Retina (tissue), 1 donor: ENCODE data around the gene DCXR.

Source experiments
- DNase-seq: peaks from one replicate; pipeline ENCODE4 v3.0.0-alpha.2; 2016

The DCXR gene

GRCh38 chr17:82008941-82009405 lies 28.5 kb downstream of the DCXR start:
- no peak for DNase-seq

GRCh38 chr17:82008258-82008940 lies 29.1 kb downstream of the DCXR start:
- peak; percentile 64 for DNase-seq

- DNase-seq, result peak; percentile 68
These were observed 29.8 kb downstream of the DCXR start for GRCh38 chr17:82007495-82008257.

DNA sequence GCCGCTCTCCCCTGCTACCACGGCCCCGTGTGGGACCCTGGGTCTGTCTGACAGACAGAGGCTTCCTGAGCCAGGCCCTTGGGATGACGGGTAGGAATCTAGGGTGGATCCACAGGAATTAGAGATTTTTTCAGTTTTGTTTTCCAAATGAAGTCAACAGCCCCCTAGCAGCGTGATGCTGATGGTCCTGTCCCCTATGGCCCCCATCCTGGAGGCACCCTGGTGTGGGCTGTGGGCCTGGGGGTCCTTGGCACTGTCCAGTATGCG lies 30.3 kb downstream of the DCXR start:
- no peak for DNase-seq

- no peak for DNase-seq
These were observed 30.8 kb downstream of the DCXR start for GRCh38 chr17:82006468-82007227.

DNA sequence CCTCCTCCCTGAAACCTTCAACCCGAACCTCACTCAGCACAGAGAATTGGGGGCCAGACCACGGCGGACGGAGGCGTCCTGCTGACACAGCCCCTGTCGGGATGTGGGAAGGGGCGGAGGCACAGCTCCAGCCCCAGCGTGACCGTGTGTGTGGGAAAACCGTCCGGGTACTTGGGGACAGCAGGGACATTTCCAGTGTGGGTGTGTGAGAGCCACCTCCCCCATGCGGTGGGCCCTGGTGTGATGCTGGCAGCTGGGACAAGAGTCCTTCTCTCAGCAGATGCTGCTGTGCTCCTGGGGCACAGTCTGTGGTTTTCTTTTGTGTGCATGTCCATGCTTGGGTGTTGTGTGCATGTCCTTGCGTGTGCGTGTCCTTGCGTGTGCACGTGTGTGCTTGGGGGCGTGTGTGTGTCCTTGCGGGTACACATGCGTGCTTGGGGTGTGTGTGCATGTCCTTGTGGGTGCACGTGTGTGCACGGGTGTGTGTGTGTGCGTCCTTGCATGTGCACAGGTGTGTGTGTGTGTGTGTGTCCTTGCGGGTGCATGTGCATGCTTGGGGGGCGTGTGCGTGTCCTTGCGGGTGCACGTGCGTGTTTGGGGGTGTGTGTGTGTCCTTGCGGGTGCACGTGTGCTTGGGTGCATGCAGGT lies 31.7 kb downstream of the DCXR start:
- no peak for DNase-seq

GRCh38 chr17:82004517-82005455 lies 32.7 kb downstream of the DCXR start:
- DNase-seq, result peak; percentile 33

DNA sequence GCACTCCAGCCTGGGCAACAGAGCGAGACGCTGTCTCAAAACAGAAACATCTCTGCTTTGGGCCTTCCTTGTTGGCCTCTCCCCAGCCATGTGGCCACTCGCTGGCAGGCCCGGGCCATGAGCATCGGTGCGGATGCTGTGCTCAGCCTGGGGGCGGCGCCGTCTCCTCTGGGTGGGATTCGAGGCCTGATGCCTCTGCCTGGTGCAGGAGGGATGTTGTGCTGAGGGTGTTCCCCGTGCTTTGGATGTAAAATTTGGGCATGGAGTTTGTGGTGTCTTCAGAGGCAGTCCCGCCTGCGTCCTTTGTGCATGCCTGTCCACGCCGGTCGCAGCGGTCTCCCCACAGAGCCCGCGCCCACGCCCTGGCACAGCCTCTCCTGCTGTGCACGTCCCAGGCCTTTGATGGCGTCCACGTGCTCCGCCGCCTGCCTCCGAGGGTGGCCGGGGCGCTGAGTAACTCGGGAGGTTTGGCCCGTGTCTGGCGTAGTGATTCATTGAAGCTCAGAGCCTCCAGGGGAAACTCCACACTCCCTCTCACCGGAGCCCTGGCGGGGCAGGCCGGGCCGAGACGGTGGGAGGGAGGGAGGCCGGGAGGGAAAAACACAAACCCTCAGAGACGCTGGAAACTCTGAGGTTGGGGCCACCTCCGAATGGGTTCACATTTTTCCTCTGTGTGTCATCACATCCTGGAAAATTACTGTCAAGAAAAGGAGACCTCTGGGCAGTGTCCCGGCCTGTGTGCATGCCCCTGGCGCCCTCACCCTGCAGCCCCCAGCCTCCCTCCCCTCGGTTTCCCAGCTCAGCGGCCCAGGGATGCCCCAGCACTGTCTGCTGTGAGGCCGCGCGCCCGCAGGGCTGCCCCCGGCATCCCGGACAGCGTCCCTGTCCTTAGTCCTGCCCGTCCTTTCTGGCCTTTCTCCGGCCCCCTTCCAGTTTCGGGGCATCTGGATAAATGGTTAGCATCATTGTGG lies 33.8 kb downstream of the DCXR start:
- peak; percentile 35 for DNase-seq

DNA sequence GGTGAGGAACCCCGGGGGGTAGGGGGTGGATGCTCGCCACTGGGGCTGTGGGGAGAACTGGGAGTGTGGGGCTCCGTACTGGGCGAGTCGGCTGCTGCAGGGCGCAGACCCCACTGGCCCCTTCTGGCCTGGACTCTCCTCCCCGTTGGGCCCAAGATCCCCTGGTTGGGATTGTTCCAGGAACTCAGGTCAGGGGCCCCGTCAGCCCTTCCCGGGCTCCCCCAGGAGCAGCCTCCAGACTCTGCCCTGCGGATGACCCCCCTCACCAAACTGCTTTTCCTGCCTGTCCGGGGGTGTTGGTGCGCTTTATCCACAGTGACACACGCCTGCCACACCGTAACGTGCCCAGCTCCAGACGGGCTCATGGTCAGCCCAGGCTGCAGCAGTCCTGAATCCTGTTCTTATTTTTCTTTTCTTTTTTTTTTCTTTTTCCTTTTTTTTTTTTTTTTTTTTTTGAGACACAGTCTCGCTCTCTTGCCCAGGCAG lies 35.9 kb downstream of the DCXR start:
- no peak for DNase-seq

GRCh38 chr17:82000803-82001570 lies 36.5 kb downstream of the DCXR start:
- peak; percentile 53 for DNase-seq

- DNase-seq, result peak; percentile 2
These were observed 37.3 kb downstream of the DCXR start for GRCh38 chr17:81999976-82000802.

GRCh38 chr17:81999587-81999975 lies 37.9 kb downstream of the DCXR start:
- DNase-seq, result peak; percentile 1

DNA sequence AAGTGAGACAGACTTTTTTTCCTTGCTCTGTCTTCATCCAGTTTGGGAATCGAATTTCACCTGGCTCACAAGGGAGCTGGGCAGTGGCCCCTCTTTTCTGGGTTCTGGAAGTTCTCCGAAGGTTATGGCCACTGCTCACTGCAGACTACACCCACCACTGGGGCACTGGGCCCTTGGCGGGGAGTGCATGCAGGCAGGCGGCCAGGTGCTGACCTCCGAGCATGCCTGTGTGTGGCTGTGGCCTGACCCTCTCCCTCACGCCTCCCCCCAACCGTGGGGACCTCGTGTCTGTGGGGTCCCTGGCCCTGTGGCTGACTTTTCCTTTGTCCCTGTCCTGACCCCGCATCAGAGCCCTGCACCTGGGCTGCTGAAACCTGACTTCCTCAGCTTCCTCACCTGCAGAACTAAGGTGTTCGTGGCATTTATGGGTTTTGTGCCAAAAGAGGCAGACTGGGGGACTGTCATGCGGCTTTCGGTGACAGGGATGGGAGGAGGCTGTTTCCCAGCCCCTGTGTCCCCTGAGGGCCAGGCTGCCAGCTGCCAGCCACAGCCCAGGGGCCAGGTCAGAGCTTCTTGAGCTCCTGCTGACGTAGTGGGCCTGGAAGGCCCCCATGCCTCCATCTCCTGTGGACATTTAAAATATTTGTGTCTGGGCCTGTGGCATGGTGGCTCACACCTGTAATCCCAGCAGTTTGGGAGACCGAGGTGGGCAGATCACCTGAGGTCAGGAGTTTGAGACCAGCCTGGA lies 38.6 kb downstream of the DCXR start:
- no peak for DNase-seq

- DNase-seq, result no peak
These were observed 39.3 kb downstream of the DCXR start for GRCh38 chr17:81998212-81998611.

- DNase-seq, result no peak
These were observed 40.6 kb downstream of the DCXR start for GRCh38 chr17:81996757-81997441.

DNA sequence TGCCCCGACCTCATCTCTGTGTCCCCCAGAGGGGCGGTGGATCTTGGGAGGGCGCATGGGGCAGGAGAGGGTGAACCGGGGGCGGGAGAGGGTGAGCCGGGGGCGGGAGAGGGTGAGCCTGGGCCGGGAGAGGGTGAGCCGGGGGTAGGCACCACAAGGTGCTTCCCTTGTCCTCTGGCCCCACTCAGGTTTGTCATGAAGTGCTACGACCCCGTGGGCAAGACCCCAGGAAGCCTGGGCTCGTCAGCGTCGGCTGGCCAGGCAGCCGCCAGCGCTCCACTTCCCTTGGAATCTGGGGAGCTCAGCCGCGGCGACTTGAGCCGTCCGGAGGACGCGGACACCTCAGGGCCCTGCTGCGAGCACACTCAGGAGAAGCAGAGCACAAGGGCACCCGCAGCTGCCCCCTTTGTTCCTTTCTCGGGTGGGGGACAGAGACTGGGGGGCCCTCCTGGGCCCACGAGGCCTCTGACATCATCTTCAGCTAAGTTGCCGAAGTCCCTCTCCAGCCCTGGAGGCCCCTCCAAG lies 41.2 kb downstream of the DCXR start:
- no peak for DNase-seq

GRCh38 chr17:81995463-81996231 lies 41.9 kb downstream of the DCXR start:
- no peak for DNase-seq
